SK-N-SH (cell line): ENCODE measurements around the gene C4BPB.

Source experiments
- EP300 ChIP-seq, 2 experiments: IDR thresholded peaks; 2 replicates each; pipeline versions ENCODE4 v1.4.0 to v1.6.1; 2012; ENCODE audit warnings: borderline replicate concordance in 1 of 2, low read depth in 1 of 2, low read length in 1 of 2
- FOSL2 ChIP-seq: IDR thresholded peaks from 2 replicates; pipeline ENCODE4 v1.4.0; 2012; ENCODE audit warnings: low read depth, mild to moderate bottlenecking, moderate library complexity, borderline replicate concordance
- FOXJ3 ChIP-seq: sonication (generic); formaldehyde crosslinking; IDR thresholded peaks from 2 replicates; pipeline ENCODE4 v1.5.1; 2020; ENCODE audit warnings: mild to moderate bottlenecking, missing genetic modification reagents
- NFIC ChIP-seq: IDR thresholded peaks from 2 replicates; pipeline ENCODE4 v1.4.0; 2012; ENCODE audit warnings: borderline replicate concordance
- RCOR1 ChIP-seq: fragments of 150-350 bp; IDR thresholded peaks from 2 replicates; pipeline ENCODE4 v1.6.1; 2017; ENCODE audit warnings: antibody characterized with exemption, low read length
- RFX5 ChIP-seq: IDR thresholded peaks from 2 replicates; pipeline ENCODE4 v1.6.1; 2012; ENCODE audit warnings: mild to moderate bottlenecking, improper control_type of control experiment, low read length
- TEAD4 ChIP-seq: IDR thresholded peaks from 2 replicates; pipeline ENCODE4 v1.4.0; 2012; ENCODE audit warnings: mild to moderate bottlenecking, borderline replicate concordance; ENCODE audit not compliant: insufficient read depth
- TF ChIP-seq, protein P1 (sequence below): fragments of 200-600 bp; sonication (generic); IDR thresholded peaks from 2 replicates; pipeline ENCODE4 v1.6.1; 2017; ENCODE audit warnings: antibody characterized with exemption, mild to moderate bottlenecking, moderate library complexity
- TF ChIP-seq, protein P2 (sequence below): fragments of 150-350 bp; IDR thresholded peaks from 2 replicates; pipeline ENCODE4 v1.6.1; 2017; ENCODE audit warnings: antibody characterized with exemption, low read length, low read depth, borderline replicate concordance
- TF ChIP-seq, protein P3 (sequence below): IDR thresholded peaks from 2 replicates; pipeline ENCODE4; 2012

DNA sequence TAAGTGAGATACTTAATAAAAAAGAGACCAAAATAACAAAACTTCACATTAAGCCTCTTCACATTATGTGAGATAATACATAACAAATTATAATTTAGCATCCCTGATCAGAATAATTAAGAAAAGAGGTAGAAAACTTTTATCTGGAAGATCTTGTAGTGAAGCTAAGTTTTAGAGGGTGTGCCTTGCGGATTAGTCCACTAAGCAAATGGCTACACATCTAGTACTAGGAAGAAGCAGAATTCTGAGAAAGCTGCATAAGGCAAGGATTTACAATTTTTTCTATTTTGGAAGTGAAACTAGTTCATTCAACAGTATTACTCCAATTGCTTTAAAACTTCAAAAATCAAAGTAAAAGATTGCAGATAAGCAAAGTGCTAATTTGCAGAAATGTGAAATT lies 41.2 kb upstream of the C4BPB start:
- TF ChIP-seq TEAD4 (no peak), RCOR1 (no peak), FOXJ3 (no peak), RFX5 (no peak), FOSL2 (no peak), EP300 (IDR thresholded peaks at IDR 0.05; ENCODE audit: borderline replicate concordance in 1 of 2, low read depth in 1 of 2, low read length in 1 of 2) (no peak), NFIC (no peak)
- TF ChIP-seq, protein P1, sequence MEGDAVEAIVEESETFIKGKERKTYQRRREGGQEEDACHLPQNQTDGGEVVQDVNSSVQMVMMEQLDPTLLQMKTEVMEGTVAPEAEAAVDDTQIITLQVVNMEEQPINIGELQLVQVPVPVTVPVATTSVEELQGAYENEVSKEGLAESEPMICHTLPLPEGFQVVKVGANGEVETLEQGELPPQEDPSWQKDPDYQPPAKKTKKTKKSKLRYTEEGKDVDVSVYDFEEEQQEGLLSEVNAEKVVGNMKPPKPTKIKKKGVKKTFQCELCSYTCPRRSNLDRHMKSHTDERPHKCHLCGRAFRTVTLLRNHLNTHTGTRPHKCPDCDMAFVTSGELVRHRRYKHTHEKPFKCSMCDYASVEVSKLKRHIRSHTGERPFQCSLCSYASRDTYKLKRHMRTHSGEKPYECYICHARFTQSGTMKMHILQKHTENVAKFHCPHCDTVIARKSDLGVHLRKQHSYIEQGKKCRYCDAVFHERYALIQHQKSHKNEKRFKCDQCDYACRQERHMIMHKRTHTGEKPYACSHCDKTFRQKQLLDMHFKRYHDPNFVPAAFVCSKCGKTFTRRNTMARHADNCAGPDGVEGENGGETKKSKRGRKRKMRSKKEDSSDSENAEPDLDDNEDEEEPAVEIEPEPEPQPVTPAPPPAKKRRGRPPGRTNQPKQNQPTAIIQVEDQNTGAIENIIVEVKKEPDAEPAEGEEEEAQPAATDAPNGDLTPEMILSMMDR, result no peak
- TF ChIP-seq, protein P2, sequence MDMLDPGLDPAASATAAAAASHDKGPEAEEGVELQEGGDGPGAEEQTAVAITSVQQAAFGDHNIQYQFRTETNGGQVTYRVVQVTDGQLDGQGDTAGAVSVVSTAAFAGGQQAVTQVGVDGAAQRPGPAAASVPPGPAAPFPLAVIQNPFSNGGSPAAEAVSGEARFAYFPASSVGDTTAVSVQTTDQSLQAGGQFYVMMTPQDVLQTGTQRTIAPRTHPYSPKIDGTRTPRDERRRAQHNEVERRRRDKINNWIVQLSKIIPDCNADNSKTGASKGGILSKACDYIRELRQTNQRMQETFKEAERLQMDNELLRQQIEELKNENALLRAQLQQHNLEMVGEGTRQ, result no peak
- TF ChIP-seq, protein P3, sequence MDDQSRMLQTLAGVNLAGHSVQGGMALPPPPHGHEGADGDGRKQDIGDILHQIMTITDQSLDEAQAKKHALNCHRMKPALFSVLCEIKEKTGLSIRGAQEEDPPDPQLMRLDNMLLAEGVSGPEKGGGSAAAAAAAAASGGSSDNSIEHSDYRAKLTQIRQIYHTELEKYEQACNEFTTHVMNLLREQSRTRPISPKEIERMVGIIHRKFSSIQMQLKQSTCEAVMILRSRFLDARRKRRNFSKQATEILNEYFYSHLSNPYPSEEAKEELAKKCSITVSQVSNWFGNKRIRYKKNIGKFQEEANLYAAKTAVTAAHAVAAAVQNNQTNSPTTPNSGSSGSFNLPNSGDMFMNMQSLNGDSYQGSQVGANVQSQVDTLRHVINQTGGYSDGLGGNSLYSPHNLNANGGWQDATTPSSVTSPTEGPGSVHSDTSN, result no peak
